GF-D8 (cell line): ENCODE results near the gene CDKN2B.
A peak's percentile ranks its signal among the peaks of the same experiment; 100 is the strongest.

ENCODE experiments used
- DNase-seq: peaks from one replicate; lab custom pipeline; 2025; lab: John Stamatoyannopoulos, UW

CDKN2B gene

GRCh38 chr9:22033012-22033630 lies 24.0 kb upstream of the CDKN2B start:
- no peak for DNase-seq

- no peak for DNase-seq
These were observed 22.7 kb upstream of the CDKN2B start for GRCh38 chr9:22031655-22032411.

GRCh38 chr9:22030101-22030598 lies 21.0 kb upstream of the CDKN2B start:
- peak; percentile 82 for DNase-seq

- no peak for DNase-seq
These were observed 20.1 kb upstream of the CDKN2B start for GRCh38 chr9:22029231-22029630.

DNA sequence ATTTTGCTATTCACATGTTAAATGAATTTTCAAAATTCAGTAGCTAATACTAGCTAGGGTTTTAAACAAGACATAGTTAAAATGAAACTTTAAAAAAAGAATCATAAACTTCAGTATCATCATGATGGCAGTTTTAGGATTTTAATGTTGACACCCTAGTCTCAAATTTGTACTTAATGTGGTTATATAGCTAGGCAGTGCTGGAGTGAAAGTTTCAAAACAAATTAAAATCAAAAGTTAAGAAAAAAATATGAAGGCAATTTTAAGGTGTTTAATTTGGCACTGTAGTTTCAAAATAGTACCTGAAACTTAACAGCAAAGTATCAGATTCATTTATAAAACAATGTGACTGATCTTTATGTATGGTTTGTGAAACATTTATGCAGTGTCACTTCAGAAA lies 19.3 kb upstream of the CDKN2B start:
- DNase-seq = no peak

- DNase-seq = no peak
These were observed 17.6 kb upstream of the CDKN2B start for GRCh38 chr9:22026696-22027095.

DNA sequence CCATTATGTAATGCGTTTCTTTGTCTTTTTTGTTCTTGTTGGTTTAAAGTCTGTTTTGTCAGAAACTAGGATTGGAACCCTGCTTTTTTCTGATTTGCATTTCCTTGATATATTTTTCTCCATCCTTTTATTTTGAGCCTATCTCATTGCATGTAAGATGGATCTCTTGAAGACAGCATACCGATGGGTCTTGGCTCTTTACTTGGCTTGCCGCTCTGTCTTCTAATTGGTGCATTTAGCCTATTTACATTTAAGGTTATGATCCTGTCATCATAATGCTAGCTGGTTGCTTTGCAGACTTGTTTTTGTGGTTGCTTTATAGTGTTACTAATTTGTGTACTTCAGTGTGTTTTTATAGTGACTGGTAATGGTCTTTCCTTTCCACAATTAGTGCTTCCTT lies 13.3 kb upstream of the CDKN2B start:
- no peak for DNase-seq

GRCh38 chr9:22010866-22011625 lies 1.9 kb upstream of the CDKN2B start:
- DNase-seq = no peak

DNA sequence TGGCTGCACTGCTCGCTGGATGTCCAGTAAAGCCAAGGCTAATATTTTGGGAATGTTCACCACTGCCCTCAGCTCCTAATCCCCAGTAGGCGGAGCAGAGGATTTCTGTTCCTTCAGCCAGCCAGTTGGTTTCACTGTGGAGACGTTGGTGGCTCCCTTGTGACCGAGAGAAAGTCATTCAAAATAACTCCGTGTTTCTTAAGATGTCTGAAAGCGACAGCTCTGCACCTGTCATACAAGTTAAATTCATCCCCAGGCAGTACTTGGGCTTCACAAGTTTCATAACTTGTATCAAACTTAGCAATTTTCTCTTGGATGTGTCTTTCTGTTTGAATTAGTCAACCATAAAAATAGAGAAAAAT lies 382 bp upstream of the CDKN2B start:
- no peak for DNase-seq

- no peak for DNase-seq
These were observed 755 bp downstream of the CDKN2B start for GRCh38 chr9:22008384-22008716.

- DNase-seq = no peak
These were observed 3.2 kb downstream of the CDKN2B start for GRCh38 chr9:22005702-22006606.

DNA sequence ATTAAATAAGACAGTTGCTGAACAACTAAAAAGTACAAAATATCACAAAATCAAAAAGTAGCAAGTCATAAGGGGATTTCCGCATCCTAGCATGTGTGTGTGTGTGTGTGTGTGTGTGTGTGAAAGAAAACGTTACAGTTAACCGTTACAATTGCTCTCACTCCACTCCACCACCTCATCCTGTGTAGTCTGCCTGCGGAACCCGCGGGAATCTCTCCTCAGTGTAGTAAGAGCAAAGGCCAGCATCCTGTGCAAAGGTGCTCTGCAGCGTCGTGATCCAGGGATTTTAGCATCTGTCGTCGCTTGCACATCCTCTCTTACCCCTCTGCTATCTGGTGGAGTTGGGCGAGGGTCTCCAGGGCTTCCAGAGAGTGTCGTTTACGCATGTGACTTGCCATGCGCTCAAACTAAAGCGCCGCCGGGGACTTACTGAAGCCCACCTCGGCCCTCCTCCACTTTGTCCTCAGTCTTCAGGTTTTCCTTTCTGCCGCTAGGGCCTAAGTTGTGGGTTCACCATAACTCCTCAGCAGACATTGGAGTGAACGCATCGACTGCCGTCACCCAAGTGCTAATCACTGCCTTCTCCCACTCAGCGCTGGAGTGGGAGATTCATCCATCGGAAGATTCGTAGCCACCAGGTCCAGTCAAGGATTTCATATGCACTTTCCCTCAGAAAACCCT lies 3.9 kb downstream of the CDKN2B start:
- DNase-seq = no peak

DNA sequence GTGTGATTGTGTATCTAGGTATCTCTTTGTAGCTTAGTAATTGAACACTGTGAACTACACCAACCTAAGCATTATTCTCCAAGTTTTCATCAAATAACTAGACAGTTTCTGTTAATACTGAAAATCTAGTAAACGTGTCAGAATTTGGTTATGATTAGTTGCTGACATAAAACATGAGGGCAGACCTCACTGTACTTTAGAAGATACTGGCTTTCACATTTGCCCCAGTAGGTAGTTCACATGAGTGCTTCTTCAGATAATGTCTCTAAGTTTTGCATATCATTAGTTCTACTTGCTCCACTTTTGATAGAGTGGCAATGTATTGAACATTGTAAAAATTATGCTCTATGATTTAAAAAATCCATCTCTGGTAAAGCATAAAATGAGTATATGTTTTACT lies 7.1 kb downstream of the CDKN2B start:
- DNase-seq = no peak

- DNase-seq = no peak
These were observed 11.1 kb downstream of the CDKN2B start for GRCh38 chr9:21998026-21998425.

DNA sequence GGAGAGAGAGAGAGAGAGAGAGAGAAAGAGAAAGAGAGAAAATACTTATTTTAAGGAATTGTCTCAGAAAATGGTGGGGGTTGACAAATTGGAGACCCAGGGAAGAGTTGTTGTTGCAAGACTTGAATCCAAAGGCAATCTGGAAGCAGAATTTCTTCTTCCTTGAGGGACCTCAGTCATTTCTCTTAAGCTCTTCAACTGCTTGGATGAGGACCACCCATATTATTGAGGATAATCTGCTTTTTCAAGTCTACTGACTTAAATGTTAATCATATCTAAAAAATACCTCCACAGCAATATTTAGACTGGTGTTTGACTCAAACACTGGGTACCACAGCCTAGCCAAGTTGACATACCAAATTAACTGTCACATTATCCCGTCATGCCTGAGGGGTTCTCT lies 11.6 kb downstream of the CDKN2B start:
- no peak for DNase-seq

DNA sequence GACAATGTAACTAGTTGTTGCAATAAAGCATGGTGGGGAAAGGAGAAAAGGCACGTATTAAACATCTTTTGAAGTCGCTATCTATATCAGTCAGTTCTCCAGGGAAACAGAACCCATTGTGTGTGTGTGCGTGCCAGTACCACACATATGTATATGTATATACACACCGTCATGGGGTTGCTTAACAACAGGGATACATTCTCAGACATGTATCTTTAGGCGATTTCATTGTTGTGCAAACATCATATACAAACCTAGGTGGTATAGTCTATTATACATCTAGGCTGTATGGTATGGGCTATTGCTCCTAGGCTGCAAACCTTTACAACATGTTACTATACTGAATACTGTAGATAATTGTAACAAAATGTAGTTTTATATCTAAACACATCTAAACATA lies 12.2 kb downstream of the CDKN2B start:
- no peak for DNase-seq

- no peak for DNase-seq
These were observed 12.7 kb downstream of the CDKN2B start for GRCh38 chr9:21996438-21996837.

DNA sequence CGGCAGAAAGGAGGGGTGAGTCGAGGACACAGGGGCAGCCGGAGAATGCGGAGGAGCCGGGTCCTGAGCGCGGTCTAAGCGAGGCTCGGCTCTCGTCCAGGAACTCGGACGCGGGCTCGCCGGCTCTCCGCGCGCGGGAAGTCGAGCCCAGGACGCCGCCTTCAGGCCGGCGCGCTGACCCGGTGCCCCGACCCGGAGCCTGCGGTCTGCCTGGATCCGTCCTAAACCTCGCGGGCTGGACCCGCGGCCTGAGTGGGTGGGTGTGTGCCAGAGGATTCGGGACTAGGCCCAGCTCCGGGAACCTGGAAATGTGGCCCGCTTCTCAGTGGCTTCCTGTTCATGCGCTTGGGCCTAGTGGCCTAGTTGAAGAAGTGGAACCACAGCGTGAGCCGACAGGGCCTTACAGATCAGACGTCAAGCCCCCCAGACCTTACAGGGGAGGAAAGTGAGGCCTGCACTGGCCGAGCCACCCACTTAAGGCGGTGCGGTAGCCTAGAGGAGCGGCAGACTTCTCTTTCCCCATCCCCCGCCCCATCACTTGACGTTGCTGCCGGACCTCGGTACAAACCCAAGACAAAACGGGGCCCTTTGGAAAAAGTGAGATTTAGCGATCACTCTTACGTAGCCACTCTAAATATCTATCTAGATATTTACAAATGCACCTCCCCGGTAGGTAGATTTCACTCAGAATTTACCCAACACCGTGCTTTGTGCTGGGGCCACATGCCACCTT lies 13.3 kb downstream of the CDKN2B start:
- DNase-seq = no peak

DNA sequence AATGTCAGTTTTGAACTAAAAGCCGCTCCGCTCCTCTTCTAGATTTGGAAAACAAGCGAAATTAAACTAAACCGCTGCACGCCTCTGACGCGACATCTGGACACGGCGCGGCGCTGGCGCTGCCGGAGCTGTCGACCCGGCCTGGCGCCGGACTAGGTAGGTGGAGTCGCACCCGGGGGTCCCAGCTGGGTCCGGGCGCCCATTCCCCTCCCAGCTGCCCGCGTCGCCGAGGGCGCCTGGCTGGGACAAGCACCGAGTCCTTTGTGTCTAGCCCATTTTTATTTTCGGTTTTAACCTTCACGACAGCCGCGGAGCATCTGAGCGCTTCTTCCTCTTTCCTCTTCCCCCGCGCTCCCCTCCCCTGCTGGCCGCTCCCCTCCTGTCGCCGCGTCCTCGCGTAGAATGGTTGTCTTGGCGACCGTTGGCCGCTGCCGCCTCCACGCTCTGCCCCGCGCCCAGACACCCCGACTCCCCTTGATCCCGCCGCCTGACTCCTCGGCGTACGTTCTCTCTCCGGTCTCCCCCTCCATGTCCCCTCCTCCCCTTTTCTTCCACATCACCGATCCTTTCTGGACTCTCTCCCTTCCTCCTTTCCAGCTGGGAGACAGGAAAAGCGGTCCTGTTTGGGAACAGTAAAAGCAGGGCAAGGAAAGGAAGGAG lies 14.0 kb downstream of the CDKN2B start:
- DNase-seq = peak; percentile 16

- no peak for DNase-seq
These were observed 14.5 kb downstream of the CDKN2B start, which contains the start of gene CDKN2B-AS1 for GRCh38 chr9:21994556-21995005. TSS of gene CDKN2B-AS1 (plus strand) at chr9:21994791.
